Esophagus muscularis mucosa (tissue), 4 donors: ENCODE measurements around the gene ZBTB38. TPM values are rescaled to one million over a fixed set of nuclear protein-coding genes. Genes with fewer than 3 reads are reported as not detected.

Experiments
- DNase-seq: peaks from one replicate; pipeline ENCODE4 v3.0.0-alpha.2; 2017; ENCODE audit errors: extremely low spot score
- H3K27ac ChIP-seq, 4 donors: fragments of 200-600 bp; sonication (generic); replicated peaks in 1 of 4; 1 replicate in 3 of 4; 2 replicates in 1 of 4; pipeline ENCODE4 v1.5.1; 2016 to 2019; ENCODE audit warnings: mild to moderate bottlenecking in 1 of 4
- H3K27me3 ChIP-seq, 4 donors: fragments of 200-600 bp; sonication (generic); one replicate each; pipeline versions ENCODE4 v1.5.1 to v1.6.0; 2016 to 2019
- H3K36me3 ChIP-seq, 4 donors: fragments of 200-600 bp; sonication (generic); one replicate each; pipeline ENCODE4 v1.5.1; 2016 to 2019
- H3K4me1 ChIP-seq, 4 donors: fragments of 200-600 bp; sonication (generic); one replicate each; pipeline ENCODE4 v1.5.1; 2016 to 2019
- H3K4me3 ChIP-seq, 4 donors: fragments of 200-600 bp; sonication (generic); 1 replicate in 2 of 4; 2 replicates in 2 of 4; pipeline ENCODE4 v1.5.1; 2016 to 2019; ENCODE audit warnings: mild to moderate bottlenecking in 4 of 4, moderate library complexity in 1 of 4
- H3K9me3 ChIP-seq, 4 donors: fragments of 200-600 bp; sonication (generic); 1 replicate in 3 of 4; 2 replicates in 1 of 4; pipeline ENCODE4 v1.5.1; 2016 to 2019
- EP300 ChIP-seq: sonication (generic); formaldehyde crosslinking; IDR thresholded peaks from one replicate; pipeline ENCODE4 v1.6.1; 2017; ENCODE audit warnings: antibody characterized with exemption
- POLR2A ChIP-seq: fragments of 450-650 bp; IDR thresholded peaks from one replicate; pipeline ENCODE4 v1.6.1; 2017; ENCODE audit warnings: antibody characterized with exemption, moderate library complexity, mild to moderate bottlenecking, low read depth
- POLR2AphosphoS5 ChIP-seq, 2 donors: sonication (generic); formaldehyde crosslinking; IDR thresholded peaks; one replicate each; pipeline ENCODE4 v1.6.1; 2017; ENCODE audit warnings: antibody characterized with exemption in 2 of 2
- WGBS: methylation state at CpG from one replicate; pipeline ENCODE4 v1.1.5; 2018; 5-methylcytosine and 5-hydroxymethylcytosine counted together
- intact Hi-C: fragments of 100-400 bp; cut with DNase I; formaldehyde crosslinking; loops from one replicate; pipeline ENCODE4 v1.15.1; 2023
- total RNA-seq, 4 donors: library from RNA; depleted of rRNA; stranded (reverse); fragments of >200 nt; gene quantifications; one replicate each; pipeline versions ENCODE4 v1.1.0 to v1.2.1, GENCODE V29; 2016
- TF ChIP-seq, protein P1 (sequence below), 3 experiments: fragments of 200-600 bp in 2 of 3; fragments of 450-650 bp in 1 of 3; sonication (generic) in 2 of 3; IDR thresholded peaks; one replicate each; pipeline ENCODE4 v1.5.1; 2017 to 2019; ENCODE audit warnings: antibody characterized with exemption in 3 of 3, mild to moderate bottlenecking in 2 of 3, moderate library complexity in 1 of 3

ZBTB38 gene
- total RNA-seq, 4 donors from 2014 or later, result 163 to 250 (median 203) TPM

DNA sequence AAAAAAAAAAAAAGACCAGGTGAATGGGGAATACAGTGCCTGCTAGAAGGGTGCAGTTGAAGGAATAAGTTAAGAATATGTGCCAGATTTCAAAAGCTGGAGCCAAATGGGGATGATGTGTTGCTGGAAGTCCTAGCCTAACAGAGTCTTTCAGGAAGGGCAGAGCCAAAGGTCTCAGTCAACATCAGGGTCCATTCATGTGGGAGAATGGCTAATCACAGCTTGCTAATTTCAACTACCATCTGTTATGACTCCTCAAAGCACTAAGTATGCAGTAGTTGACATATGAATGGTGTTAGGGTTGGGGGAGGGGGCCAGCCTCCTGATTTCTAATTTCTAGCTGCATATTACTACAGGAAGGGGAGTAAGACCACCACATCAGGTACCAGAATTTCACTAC, 4.4 kb downstream of the ZBTB38 start:
- Histone ChIP-seq H3K4me3 (no peak overlapping the region), H3K4me1 (peaks cover 9 to 28% (median 25%) of the 10 kb centered on the region in 4 donors), H3K27me3 (no peaks in the 10 kb centered on the region), H3K36me3 (peaks cover 0 to 57% (median 0%) of the 10 kb centered on the region in 4 donors), H3K9me3 (no peaks in the 10 kb centered on the region), H3K27ac (no peak overlapping the region)
- intact Hi-C loops, result no loop called here
- no peak for DNase-seq
- no peak for TF ChIP-seq POLR2A
- TF ChIP-seq EP300, result no peak
- TF ChIP-seq POLR2AphosphoS5 (IDR thresholded peaks at IDR 0.05), result no peak
- TF ChIP-seq, protein P1, sequence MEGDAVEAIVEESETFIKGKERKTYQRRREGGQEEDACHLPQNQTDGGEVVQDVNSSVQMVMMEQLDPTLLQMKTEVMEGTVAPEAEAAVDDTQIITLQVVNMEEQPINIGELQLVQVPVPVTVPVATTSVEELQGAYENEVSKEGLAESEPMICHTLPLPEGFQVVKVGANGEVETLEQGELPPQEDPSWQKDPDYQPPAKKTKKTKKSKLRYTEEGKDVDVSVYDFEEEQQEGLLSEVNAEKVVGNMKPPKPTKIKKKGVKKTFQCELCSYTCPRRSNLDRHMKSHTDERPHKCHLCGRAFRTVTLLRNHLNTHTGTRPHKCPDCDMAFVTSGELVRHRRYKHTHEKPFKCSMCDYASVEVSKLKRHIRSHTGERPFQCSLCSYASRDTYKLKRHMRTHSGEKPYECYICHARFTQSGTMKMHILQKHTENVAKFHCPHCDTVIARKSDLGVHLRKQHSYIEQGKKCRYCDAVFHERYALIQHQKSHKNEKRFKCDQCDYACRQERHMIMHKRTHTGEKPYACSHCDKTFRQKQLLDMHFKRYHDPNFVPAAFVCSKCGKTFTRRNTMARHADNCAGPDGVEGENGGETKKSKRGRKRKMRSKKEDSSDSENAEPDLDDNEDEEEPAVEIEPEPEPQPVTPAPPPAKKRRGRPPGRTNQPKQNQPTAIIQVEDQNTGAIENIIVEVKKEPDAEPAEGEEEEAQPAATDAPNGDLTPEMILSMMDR (IDR thresholded peaks at IDR 0.05), result no peak

DNA sequence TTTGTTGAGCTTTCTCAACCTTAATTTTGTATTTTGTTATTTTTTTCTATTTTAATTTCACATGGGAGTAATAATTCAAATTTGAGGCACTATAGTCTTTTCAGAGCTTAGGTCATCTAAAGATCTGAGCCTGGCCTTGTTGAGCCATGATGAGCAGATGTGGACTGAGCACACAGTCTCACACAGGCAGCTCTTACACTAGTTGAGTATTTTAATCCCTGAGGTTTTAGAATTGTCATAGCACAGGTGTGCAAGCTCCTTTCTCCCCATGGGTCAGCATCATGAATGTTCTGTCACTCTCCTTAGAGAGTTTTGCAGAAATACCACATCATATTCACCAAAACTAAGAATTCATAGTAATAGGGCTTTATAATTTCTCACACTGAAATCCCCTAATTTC, 4.9 kb downstream of the ZBTB38 start:
- Histone ChIP-seq H3K27ac (no peak overlapping the region), H3K27me3 (no peaks in the 10 kb centered on the region), H3K4me3 (no peak overlapping the region), H3K9me3 (no peaks in the 10 kb centered on the region), H3K36me3 (peaks cover 0 to 63% (median 0%) of the 10 kb centered on the region in 4 donors), H3K4me1 (peaks cover 4 to 22% (median 19%) of the 10 kb centered on the region in 4 donors)
- no peak for DNase-seq
- intact Hi-C loops, result no loop called here
- no peak for TF ChIP-seq POLR2AphosphoS5 (IDR thresholded peaks at IDR 0.05)
- TF ChIP-seq, protein P1 (IDR thresholded peaks at IDR 0.05), result no peak
- no peak for TF ChIP-seq EP300
- TF ChIP-seq POLR2A, result no peak

DNA sequence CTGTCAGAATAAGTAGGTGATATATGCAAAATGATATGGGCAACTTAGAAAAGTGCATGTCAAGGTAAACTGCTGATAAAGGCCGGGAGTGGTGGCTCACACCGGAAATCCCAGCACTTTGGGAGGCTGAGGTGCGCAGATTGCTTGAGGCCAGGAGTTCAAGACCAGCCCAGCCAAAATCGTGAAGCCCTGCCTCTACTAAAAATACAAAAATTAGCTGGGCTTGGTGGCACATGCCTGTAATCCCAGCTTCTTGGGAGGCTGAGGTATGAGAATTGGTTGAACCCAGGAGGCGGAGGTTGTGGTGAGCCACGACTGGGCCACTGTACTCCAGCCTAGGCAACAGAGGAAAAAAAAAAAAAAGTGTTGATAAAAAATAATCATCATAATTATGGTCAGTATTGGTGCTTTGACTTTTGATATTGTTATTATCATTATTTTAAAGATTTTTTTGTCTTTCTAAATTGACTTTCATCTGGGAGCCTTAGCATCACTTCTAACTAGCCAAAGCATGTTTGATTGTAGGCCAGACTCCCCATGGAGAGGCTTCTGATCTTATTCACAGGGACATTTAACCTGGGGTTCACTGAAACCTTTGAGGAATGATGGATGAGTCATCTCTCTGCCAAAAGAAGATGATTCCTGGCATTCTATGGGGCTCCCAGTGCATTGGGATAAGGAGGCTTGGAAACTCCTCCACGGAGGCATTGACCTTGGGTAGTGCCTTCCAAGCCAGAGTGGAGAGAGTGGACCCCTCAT, 5.6 kb downstream of the ZBTB38 start:
- TF ChIP-seq POLR2A, result no peak
- TF ChIP-seq, protein P1 (IDR thresholded peaks at IDR 0.05), result no peak
- no peak for TF ChIP-seq EP300
- TF ChIP-seq POLR2AphosphoS5 (IDR thresholded peaks at IDR 0.05), result no peak
- Histone ChIP-seq H3K36me3 (peaks cover 0 to 67% (median 0%) of the 10 kb centered on the region in 4 donors), H3K9me3 (no peaks in the 10 kb centered on the region), H3K4me3 (no peak overlapping the region), H3K4me1 (peaks cover 4 to 15% (median 13%) of the 10 kb centered on the region in 4 donors), H3K27me3 (no peaks in the 10 kb centered on the region), H3K27ac (no peak overlapping the region)
- DNase-seq, result no peak
- 91% methylated on average over 7 of the region's 7 CpGs for WGBS
- intact Hi-C loops, result no loop called here

DNA sequence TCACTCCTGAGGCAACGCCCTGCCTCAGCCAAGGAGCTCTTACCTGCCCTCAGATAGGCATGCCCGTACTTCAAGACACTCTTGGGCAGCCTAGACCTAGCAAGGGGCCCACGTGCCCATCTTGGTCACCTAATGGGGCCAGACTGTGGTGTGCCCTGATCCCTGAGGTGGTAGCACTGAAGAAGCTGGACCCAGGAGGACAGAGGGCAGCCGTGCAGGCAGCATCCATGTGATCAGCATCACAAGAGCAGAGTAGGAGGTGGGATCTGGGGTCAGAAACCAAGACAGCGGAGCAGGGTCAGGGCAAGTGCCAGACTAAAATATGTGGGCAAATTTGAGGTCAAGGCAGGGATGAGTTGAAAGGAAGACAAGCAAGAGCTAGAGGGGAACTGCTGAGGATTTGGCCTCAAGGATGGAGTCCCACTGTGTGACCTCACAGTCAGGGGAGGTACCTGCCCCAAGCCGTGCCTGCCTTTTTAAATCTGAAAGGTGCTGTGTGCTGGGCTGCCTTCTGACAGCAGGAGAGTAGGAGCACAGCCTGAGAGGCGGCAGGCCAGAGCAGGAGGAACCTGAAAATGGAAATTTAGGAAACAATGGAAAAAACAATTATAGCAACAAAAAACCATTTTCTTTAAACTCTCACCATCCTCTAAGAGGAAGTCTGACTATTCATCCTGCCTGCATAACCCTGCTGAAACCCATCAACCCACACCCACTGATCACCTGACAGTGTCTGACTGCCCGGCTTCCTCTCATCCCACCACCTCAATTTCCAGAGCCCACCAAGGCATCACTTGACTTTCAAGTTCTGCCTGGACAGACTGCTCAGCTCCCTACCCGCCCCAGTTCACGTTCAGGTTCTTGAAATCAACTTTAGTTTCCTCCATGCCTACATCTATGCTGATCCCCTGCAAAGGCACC, 7.3 kb downstream of the ZBTB38 start:
- no peak overlapping the region for H3K4me3 ChIP-seq
- no peak overlapping the region for H3K27ac ChIP-seq
- TF ChIP-seq, protein P1 (IDR thresholded peaks at IDR 0.05), result no peak
- TF ChIP-seq POLR2A (no peak), POLR2AphosphoS5 (IDR thresholded peaks at IDR 0.05) (no peak), EP300 (no peak)
- H3K4me1 ChIP-seq, result peaks cover 0 to 4% (median under 1%) of the 10 kb centered on the region in 4 donors
- intact Hi-C loops, result no loop called here
- no peaks in the 10 kb centered on the region for H3K27me3 ChIP-seq
- 94% methylated on average over 9 of the region's 10 CpGs for WGBS
- H3K9me3 ChIP-seq, result no peaks in the 10 kb centered on the region
- H3K36me3 ChIP-seq, result peaks cover 0 to 72% (median 0%) of the 10 kb centered on the region in 4 donors
- no peak for DNase-seq
